DMS53 (cell line): Measurements from ENCODE around the gene GABPB1.

Experiments
- DNase-seq: peaks from one replicate; lab custom pipeline; 2025; lab: John Stamatoyannopoulos, UW

Gene GABPB1

DNA sequence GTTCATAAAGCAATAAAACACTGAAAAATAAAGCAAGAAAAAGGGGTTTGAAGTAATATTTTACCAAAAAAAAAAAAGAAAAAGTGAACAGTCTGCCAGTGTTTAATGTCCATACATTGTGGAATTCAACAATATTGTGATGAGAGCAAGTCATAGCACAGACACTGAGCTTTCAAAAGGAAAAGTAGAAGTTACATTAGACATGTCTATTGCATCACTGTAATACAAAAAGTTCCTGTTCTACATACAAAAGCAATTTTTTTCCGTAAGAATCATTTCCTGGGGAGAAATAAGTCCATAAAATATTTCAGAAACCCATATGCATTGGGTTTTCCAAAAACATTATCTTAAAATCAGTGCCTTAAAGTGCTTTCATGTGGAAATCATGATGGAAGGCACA lies 77.6 kb downstream of the GABPB1 start:
- no peak for DNase-seq

DNA sequence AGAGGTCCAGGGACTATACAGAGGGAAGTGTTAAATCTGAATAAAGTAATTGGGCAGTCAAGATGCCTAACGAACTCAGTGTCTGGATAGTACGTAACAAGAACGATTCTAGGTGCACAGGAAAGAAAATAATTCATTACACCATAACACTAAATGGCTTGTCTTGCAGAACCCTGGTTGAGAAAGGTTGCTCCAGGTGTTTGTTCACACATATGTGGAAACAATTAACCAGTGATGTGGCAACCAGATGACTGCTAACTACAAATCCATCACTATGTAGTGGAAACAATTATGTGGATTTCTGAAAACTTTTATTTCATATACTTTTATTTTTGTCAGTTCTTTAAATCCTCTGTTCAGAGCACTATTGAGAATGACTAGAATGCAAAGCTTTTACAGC lies 79.1 kb downstream of the GABPB1 start:
- no peak for DNase-seq

DNA sequence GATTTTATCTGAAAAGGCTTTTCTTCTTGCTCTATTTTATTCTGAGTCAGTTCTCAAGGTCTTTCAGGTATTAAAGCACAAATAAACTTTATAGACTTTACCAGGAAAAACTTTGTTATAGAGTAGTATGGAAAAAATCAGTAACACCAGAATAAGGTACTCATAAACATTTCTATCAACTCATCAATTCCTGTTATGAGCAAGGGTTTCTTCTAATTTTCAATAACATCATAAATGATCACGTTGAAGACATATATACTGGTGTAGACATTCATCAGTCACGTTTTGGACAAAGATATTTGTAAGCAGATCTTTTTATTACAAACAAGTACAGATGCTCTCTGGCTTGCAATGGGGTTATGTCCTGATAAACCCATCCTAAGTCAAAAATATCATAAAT lies 79.9 kb downstream of the GABPB1 start:
- no peak for DNase-seq

DNA sequence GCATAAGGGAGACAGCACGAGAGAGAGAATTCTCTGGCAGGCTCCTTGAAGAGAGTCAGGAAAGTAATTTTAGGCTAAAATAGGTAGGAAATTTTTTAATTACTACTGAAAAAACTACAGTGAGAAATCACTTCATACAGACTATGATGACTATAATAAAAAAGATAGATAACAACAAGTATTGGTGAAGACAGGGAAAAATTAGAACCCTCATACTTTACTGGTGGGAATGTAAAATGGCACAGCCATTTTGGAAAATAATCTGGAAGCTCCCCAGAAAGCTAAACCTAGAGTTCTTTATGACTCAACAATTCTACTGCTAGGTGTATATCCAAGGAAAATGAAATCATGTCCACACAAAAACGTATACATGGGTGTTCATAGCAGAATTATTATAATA lies 87.4 kb downstream of the GABPB1 start:
- DNase-seq: no peak

DNA sequence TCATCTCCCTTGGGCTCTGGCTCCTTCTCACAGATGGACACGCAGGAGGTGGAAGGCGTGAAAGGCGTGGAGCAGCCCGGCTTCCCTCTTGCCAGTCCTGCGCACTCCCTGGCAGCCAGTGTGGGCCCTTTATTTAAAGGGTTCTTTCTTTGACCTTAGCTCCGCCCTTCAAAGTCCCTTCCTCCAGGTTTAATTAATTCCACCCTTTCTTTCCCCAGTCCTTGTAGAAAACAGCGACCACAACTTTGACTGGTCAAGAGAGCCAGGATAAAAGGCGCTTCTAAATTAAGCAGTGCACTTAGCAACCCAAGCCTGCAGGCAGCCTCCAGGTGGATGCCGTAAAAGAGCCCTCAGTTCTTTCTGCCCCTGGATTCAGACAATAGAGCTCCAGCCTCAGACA lies 89.4 kb downstream of the GABPB1 start, which contains the start of gene HDC:
TSS of gene HDC (minus strand) at position 107 of the 400 bp plus-strand sequence. CDS start at position 4, 103 bp downstream.
- DNase-seq: no peak

DNA sequence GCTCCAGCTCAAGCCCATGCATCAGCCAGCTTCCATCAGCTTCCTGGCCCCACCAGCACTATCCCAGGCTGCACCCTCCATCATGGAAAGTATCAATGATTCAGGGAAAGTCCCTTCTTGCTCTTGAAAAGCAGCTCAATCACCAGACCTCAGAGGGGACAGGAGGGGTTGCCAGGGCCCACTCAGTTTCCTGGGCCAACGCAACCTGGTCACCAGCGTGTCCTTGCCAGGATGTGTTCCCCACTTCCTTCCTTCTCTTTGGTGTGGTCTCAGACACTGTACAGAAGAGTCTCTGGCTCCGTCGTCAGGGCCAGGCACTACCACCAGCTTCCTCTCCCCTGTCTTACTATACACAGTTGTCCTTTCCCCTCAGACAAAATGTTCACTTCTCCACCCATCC lies 92.5 kb downstream of the GABPB1 start:
- no peak for DNase-seq

DNA sequence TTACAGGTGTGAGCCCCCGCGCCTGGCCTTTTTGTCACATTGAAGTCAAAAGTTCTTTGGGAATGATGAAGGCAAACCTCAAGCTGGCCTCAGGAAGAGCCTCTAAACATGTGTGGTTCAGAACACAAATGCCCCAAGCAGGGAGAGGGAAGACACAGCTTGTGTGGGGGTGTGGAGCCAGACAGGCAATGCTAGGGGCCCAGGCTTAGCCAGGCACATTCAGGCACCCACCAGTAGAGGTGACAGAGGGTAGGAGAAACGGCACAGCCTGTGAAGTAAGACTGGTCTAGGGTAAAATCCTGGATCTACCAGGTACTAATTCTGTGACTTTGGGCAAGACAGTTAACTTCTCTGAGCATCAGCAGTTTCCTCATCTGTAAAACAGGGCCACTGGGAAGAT lies 93.0 kb downstream of the GABPB1 start:
- DNase-seq: no peak

DNA sequence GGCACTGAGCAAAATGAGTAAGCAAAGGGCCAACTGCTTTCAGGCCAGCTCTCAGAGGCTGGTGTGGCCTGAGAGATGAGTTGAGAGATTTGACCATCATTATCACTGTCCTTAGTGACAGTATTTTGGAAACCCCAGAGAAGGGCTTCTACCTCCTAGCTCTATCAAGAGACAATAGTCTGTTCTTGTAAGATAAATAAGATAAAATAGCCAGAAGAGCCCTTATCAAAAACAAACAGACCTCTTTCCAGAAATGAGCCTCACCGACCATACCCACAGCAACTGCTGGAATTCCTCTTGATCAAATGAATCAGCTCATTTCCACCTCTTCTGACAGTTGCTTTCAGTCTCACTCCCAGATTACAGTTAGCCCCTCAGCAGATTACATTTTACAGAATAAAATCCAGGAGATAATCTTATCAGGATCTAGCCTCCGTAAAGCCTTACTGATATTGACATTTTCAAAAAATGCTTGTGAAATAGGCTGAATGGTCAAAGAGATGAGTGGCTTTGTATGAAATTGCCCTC lies 94.0 kb downstream of the GABPB1 start:
- no peak for DNase-seq

DNA sequence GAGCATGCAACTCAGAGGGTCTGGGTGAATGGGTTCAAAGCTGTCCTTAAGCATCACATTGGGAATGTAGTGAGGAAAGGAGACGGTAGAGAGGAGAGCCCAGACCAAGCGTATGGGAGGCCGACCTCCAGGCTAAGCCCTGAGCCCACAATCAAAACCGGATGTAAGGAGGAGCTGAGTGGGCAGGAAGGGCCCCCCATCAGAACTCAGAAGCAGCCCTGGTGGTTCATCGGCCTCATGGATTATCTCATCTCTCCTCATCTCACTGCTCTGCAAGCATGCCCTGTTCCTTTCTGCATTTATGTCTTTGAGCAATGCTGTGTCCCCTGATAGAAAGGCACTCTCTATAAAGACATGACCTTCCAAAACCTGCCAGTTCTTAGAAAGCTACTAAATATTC lies 95.7 kb downstream of the GABPB1 start:
- DNase-seq: no peak

DNA sequence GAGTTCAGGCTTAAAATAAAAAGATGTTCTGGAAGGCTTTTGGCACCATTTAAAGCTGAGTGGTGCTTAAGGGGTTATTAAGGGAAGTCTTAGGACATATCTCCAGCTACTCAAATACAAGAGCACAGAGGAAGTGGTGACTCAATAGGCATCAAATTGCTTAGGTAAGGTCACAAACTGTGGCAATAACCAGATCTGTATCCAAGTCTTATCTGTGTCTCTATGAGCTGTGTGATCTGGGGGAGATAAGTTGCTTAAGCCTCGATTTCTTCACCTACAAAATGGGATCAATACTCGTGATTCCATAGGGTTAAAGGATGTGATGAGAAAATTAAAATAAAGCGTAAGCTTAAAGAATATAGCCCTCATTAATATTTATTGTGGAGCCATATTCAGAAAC lies 97.1 kb downstream of the GABPB1 start:
- DNase-seq: peak; percentile 32

DNA sequence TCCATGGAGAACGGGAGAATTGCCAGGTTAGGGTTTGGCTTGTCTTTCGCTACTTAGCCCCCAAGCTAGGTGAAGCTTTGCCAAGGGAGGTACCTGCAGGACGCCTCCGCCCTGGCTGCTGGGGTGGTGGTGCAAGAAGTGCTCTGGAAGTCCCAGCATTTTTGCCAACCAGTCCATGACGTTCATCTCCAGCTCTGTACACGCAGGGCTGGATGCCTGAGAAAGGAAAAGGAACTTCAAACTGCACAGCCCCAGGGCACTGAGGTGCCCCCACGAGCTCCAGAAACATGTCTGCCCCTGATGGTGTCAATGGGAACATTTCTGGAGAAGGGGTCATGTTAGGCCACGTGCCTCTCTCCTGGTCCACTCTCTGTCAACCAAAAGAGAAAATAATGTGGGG lies 97.7 kb downstream of the GABPB1 start:
- DNase-seq: no peak

DNA sequence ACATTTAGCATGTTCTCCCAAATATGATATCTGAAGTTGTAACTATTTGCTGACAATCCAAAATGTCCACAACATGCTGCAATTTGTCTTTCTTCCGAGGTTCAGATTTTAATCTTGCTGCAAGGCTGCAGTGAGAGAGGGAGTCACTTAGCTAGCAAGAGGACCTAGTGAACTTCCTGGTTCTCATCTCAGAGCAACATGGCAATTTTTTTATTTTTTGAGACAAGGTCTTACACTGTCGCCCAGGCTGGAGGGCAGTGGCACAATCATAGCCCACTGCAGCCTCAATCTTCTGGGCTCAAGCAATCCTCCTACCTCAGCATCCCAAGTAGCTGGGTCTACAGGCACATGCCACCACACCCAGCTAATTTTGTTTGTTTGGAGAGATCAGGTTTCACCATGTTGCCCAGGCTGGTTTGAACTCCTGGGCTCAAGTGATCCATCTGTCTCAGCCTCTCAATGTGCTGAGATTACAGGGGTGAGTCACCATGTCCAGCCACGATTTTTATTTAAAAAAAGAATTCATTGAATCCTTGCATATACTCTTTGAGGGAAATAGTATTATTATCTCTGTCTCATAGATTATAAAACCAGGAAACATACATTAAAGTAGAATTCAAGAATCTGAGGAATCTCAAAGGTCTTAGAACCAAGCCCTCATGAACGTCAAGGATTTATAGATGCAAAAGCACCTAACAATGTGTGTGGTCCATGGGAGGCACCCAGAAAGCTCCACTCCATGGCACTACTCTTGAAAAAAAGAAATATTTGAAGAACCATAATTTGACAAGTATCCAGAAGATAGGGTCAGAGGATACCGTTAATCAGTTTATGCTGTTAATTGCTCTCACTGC lies 98.6 kb downstream of the GABPB1 start:
- DNase-seq: peak; percentile 80

DNA sequence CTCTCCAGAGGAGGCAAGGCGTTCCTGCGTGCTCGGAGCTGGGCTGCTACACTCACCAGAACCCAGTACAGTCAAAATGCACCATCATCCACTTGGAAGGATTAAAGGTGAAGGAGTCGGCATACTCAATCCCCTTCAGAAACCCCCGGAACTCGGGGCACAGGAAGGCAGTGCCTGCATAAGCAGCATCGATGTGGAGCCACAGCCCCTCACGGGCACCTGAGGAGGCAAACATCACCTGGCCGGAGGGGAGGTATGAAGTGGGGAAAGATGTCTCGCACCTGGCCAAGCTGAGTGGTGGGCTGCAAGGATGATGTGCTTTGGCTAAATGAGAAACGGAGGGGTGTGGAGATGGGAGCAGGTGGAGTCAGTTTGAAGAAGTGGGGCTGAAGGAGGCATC lies 102.4 kb downstream of the GABPB1 start:
- no peak for DNase-seq

DNA sequence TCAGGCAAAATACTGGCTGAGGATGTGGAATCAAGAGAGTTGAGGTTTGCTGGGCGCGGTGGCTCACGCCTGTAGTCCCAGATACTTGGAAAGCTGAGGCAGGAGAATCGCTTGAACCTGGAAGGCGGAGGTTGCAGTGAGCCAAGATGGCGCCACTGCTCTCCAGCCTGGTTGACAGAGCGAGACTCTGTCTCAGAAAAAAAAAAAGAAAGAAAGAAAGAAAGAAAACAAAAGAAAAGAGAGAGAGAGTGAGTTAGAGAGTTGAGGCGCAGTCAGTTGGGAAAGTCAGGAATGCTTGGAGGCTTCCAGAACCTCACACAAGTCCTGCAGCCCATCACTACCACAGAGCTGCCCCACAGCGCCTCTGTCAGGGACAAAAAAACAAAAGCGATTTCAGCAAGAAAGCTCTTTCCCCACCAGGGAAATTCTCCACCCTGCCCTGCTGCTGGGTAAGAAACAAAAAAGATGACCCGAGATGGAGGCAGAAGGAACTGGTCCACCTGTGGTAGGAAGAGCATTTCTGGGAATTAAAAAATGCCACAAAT lies 103.3 kb downstream of the GABPB1 start:
- DNase-seq: no peak

DNA sequence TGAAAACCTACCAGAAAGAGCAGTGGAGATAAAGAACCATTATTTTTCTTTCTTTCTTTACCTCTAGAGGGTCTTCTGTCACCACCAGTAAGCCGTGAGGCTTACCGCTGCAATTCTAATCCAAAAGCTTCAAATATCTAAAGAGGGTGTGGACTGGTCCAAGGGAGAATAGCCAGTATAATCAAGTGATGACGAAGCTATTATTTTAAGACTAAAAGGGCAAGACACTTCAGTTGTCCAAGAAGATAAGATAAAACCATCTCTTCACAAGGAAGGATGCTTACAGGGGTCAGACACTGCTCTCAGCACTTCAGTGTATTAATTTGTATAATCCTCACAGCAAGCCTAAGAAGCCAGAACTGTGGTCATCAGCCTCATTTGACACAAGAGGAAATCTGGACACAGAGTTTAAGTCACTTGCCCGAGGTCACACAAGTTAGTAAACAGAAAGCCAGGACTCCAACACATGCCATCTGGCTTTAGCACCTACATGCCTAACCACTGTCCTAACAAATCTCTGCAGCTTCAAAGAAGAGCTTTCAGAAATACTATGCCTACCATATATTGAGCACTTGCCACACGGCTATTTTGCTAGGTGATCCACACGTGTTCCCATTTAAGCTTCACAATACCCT lies 104.1 kb downstream of the GABPB1 start:
- DNase-seq: no peak

DNA sequence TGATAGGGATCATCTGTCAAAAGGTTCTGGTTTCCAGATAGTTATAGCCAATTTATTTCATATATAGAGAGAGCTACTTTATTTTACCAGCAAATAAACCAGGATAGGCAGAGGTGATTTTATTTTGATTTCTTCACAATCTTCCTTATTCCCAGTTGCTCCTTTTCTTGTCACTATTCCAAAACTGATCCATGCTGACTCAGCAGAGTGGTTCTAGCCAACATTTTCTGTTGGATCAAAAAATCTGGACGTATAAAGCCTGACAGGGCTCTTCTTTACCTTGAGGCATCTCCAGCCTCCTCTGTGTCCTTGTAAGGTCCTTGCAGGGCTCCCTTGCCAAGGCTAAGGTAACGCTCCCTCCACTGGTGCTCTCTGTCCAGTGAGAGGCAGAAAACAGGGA lies 105.3 kb downstream of the GABPB1 start:
- no peak for DNase-seq

DNA sequence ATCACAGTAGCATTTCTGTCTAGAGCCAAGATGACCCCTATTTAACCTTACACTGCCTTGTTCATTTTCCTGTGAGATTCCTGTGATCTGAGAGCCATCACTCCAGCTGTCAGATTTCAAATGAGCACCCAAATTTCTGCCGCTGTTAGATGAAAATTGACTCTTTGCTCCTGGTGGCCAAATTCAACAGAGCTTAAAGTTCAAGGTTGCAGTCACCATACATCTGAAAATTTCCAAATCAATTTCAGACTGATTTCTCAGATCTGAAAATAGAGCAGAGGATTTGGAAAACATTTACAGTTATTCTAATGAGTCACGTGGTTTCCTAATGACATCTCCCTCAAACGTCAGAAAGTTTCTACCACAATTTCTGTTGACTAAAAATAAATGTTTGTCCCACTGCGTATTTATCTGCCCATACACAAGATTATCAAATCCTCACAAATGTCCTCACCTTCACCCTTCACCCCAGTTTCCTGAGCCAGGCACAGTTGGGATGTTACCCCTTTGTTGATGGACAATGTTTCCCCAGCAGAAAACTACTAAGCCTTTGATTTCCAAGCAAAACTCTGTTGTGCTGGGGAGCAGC lies 105.9 kb downstream of the GABPB1 start:
- no peak for DNase-seq

DNA sequence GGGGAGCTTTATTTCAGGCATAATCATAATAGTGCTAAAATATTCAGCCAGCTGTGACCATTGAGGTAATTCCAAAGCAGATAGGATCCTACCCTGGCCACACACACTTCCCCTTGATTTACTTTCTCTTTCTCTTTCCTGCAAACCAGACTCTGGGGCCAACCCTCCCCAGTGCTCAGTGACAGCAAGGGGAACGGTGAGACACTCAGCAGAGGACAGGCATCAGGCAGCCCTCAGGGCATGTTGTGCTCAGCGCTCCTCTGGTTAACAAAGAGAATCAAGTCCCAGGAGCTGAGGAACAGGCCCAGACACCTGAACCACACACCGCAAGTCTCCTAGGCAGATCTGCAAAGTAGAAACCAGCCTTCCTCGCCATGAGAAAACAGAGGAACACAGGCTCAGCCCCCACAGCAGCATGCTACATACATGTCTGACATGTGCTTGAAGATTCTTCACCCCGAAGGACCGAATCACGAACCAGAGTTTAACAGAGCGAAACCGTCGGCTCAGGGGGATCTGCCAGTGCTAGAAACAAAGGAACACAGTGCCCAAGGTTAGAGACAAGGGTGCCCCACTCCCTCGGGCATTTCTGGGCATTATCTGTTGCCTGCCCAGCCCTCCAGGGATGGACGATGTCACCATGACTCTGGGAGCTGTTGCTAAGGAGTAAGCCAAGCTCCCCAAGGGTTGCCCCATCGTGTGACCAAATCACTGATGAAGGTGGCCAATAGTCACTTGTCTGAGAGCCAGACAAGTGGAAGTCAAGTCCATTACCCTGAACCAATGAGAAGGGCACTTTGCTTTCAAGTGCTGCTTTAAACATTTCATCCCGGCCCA lies 107.0 kb downstream of the GABPB1 start:
- peak; percentile 7 for DNase-seq

DNA sequence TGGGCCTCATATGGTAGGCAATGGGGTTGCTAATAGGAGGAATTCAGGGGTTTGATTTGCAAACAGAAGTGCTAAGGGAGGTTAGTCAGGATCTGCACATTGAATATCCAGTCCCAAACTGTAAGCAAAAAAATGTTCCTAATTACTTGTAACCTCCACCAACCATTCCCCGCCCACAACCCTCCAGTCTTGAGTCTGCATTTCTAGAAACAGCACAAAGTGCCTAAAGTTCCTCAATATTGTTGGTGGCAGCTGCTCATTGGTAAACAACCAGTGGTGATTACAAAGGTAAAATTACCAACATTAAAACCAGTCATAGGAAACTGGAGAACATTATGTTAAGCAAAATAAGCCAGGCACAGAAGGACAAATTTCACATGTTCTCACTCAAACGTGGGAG lies 108.4 kb downstream of the GABPB1 start:
- DNase-seq: no peak

DNA sequence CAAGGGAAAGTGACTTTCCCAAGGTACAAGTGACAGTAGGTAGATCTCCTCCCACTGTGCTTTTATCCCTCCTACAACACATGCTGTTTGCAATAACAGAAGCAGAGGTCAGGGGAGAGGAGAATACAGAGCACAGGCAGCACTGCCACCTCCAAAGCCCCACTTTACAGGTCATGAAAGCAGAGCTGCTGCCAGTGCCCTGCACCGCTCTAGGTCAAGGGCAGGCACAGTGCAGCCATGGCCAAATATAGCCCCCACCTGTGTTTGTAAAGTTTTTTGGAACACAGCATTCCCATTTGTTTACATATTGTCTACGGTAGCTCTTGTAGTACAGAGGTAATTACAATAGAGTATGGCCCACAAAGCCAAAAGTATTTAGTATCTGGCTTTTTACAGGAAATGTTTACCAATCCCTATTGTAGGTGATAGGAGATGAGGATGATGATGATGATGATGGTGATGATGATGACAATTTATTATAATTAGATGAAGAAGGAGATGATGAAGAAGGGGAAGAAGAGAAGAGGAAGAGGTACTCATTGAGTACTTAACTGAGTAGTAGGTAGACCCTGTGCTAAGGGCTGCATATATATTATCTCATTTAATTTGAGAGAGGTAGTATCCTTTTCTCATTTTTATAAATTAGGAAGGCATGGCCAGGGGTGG lies 109.9 kb downstream of the GABPB1 start:
- DNase-seq: no peak

DNA sequence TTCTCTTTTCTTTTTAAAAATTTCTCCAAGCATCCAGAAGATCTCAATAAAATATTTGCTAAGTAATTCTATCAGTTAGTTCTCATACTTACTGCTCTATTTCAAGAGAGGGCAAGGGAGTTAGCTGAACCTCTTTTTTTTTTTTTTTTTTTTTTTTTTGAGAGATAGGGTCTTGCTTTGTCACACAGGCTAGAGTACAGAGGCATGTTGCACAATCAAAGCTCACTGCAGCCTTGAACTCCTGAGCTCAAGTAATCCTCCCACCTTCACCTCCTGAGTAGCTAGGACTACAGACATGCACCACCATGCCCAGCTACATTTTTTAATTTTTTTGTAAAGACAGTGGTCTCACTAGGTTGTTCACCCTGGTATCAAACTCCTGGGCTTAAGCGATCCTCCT lies 110.8 kb downstream of the GABPB1 start:
- no peak for DNase-seq
